ENCODE results near the gene SLC30A10.
"Not testable (repeated sequence)": the region's sequence is repeated elsewhere in the genome, so short reads cannot be mapped to it uniquely, and the experiment has no call there.

The SLC30A10 gene

GRCh38 chr1:219945795-219946194, 17.4 kb upstream of the SLC30A10 start:
- H3K27me3 Mint-ChIP-seq (ENCODE audit: low read depth): peaks cover 10% of the 10 kb centered on the region
- no peaks in the 10 kb centered on the region for H3K9me3 Mint-ChIP-seq
- no peak overlapping the region for H3K27ac Mint-ChIP-seq
- no peaks in the 10 kb centered on the region for H3K36me3 Mint-ChIP-seq (ENCODE audit: low read depth)
- H3K4me3 Mint-ChIP-seq: no peak overlapping the region
- H3K4me1 Mint-ChIP-seq (ENCODE audit: low read depth): no peaks in the 10 kb centered on the region

- Mint-ChIP-seq H3K27me3 (ENCODE audit: low read depth) (peaks cover 5% of the 10 kb centered on the region), H3K4me3 (no peak overlapping the region), H3K4me1 (ENCODE audit: low read depth) (no peaks in the 10 kb centered on the region), H3K9me3 (no peaks in the 10 kb centered on the region), H3K36me3 (ENCODE audit: low read depth) (no peaks in the 10 kb centered on the region), H3K27ac (no peak overlapping the region)
Observed at GRCh38 chr1:219941179-219942118, 13.1 kb upstream of the SLC30A10 start.

- H3K36me3 Mint-ChIP-seq (ENCODE audit: low read depth): no peaks in the 10 kb centered on the region
- H3K27me3 Mint-ChIP-seq (ENCODE audit: low read depth): peaks cover 5% of the 10 kb centered on the region
- H3K27ac Mint-ChIP-seq: no peak overlapping the region
- H3K4me3 Mint-ChIP-seq: no peak overlapping the region
- H3K9me3 Mint-ChIP-seq: no peaks in the 10 kb centered on the region
- no peaks in the 10 kb centered on the region for H3K4me1 Mint-ChIP-seq (ENCODE audit: low read depth)
Observed at GRCh38 chr1:219940707-219941106, 12.3 kb upstream of the SLC30A10 start.

DNA sequence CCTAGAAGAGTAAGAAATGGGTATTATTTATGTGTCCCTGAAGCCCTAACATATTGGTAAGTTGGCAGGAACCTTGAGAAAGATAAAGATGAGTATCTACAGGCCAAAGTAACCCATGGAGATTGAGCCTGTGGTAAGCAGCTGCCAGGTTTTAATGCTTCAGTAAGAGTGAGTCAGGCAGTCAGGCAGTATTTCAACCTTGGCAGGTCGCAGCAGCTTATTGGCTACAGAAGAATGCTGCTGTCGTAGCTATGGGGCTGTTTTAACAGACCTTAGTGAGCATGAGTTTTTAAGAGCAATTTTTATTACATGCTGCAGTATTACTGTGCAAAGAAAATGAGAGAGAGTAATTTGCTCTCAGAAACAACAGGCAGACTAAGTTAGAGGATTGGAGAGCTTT, 10.3 kb upstream of the SLC30A10 start:
- Mint-ChIP-seq H3K9me3 (no peaks in the 10 kb centered on the region), H3K27me3 (ENCODE audit: low read depth) (no peaks in the 10 kb centered on the region), H3K4me1 (ENCODE audit: low read depth) (no peaks in the 10 kb centered on the region), H3K36me3 (ENCODE audit: low read depth) (no peaks in the 10 kb centered on the region), H3K27ac (no peak overlapping the region), H3K4me3 (no peak overlapping the region)

DNA sequence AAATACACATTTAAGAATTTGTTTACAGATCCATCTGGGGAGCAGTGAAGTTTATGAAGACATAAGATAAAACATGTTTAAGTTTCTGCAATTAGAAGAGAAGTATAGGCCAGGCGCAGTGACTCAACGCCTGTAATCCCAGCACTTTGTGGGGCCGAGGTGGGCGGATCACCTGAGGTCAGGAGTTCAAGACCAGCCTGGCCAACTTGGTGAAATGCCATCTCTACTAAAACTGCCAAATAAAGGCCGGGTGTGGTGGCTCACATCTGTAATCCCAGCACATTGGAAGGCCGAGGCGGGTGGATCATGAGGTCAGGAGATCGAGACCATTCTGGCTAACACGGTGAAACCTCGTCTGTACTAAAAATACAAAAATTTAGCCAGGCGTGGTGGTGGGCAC, 5.4 kb upstream of the SLC30A10 start:
- H3K4me3 Mint-ChIP-seq; H3K36me3 Mint-ChIP-seq (ENCODE audit: low read depth); H3K27ac Mint-ChIP-seq; H3K4me1 Mint-ChIP-seq (ENCODE audit: low read depth); H3K9me3 Mint-ChIP-seq: not testable (repeated sequence)
- peaks cover 21% of the 10 kb centered on the region for H3K27me3 Mint-ChIP-seq (ENCODE audit: low read depth)

DNA sequence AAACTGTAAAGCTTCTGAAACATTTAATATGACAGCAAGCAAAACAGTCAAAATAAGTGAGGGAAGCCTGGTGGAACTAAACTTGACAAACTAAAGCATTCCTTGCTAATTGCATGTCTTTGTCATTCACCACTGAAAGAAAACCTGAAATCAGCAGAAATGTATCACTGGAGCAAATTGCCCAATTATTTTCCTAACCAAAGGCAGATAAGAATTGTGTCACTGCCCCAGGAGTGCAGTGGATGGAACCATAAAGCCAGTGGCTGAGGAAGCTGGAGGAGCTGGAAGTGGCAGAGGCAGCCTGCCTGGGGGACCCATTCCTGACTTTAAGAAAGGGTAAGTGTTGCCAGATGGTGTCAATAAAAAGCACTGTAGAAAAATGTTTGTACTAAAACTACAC, 2.7 kb upstream of the SLC30A10 start:
- Mint-ChIP-seq H3K4me1 (ENCODE audit: low read depth) (no peaks in the 10 kb centered on the region), H3K27ac (no peak overlapping the region), H3K4me3 (no peak overlapping the region), H3K36me3 (ENCODE audit: low read depth) (no peaks in the 10 kb centered on the region), H3K27me3 (ENCODE audit: low read depth) (peaks cover 43% of the 10 kb centered on the region), H3K9me3 (no peaks in the 10 kb centered on the region)

DNA sequence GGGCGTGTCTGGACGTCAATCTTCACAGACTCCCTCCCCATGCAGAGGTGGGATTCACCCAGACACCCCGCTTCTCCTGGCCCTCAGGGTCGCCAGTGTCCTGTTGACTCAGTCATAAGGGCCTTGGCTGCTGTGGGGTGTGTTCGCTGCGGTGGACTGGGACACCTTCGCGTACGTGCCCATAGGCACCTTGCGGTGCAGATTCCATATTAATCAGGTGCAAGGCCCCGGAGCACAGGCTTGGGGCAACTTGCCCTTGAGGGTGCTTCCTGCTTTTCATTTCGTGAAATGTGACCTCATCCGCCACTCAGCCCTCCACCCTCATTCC, 398 bp upstream of the SLC30A10 start:
- Mint-ChIP-seq H3K36me3 (ENCODE audit: low read depth) (no peaks in the 10 kb centered on the region), H3K27ac (no peak overlapping the region), H3K4me1 (ENCODE audit: low read depth) (no peaks in the 10 kb centered on the region), H3K4me3 (no peak overlapping the region), H3K27me3 (ENCODE audit: low read depth) (peaks cover 45% of the 10 kb centered on the region), H3K9me3 (no peaks in the 10 kb centered on the region)

- H3K4me3 Mint-ChIP-seq: peak overlapping the region; percentile 66
- no peaks in the 10 kb centered on the region for H3K9me3 Mint-ChIP-seq
- H3K27ac Mint-ChIP-seq: no peak overlapping the region
- no peaks in the 10 kb centered on the region for H3K4me1 Mint-ChIP-seq (ENCODE audit: low read depth)
- no peaks in the 10 kb centered on the region for H3K36me3 Mint-ChIP-seq (ENCODE audit: low read depth)
- H3K27me3 Mint-ChIP-seq (ENCODE audit: low read depth): peaks cover 45% of the 10 kb centered on the region
Observed at GRCh38 chr1:219927298-219927955, 930 bp downstream of the SLC30A10 start.

GRCh38 chr1:219926363-219926998, 1.9 kb downstream of the SLC30A10 start:
- no peak overlapping the region for H3K27ac Mint-ChIP-seq
- no peak overlapping the region for H3K4me3 Mint-ChIP-seq
- no peaks in the 10 kb centered on the region for H3K9me3 Mint-ChIP-seq
- H3K4me1 Mint-ChIP-seq (ENCODE audit: low read depth): no peaks in the 10 kb centered on the region
- no peaks in the 10 kb centered on the region for H3K36me3 Mint-ChIP-seq (ENCODE audit: low read depth)
- H3K27me3 Mint-ChIP-seq (ENCODE audit: low read depth): peaks cover 45% of the 10 kb centered on the region

DNA sequence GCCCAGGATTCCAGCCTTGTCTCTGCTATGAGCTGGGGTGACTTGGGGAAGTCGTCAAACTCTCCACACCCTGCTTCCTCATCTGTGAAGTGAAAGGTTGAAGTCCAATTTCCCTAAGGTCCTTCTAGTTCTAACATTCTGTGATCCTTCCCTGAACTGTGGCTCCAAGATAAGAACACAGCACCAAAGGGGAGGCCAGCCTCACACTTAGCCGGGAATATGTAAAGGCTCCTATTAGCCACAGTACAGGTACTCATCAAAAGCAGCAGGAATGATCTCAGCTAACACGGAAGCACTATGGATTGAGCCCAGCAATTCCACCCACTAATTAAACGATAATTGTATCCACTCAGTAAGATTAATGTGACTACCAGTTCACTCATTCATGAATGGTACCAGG, 4.0 kb downstream of the SLC30A10 start:
- Mint-ChIP-seq H3K27ac (no peak overlapping the region), H3K4me3 (no peak overlapping the region), H3K4me1 (ENCODE audit: low read depth) (no peaks in the 10 kb centered on the region), H3K27me3 (ENCODE audit: low read depth) (peaks cover 30% of the 10 kb centered on the region), H3K9me3 (no peaks in the 10 kb centered on the region), H3K36me3 (ENCODE audit: low read depth) (no peaks in the 10 kb centered on the region)

DNA sequence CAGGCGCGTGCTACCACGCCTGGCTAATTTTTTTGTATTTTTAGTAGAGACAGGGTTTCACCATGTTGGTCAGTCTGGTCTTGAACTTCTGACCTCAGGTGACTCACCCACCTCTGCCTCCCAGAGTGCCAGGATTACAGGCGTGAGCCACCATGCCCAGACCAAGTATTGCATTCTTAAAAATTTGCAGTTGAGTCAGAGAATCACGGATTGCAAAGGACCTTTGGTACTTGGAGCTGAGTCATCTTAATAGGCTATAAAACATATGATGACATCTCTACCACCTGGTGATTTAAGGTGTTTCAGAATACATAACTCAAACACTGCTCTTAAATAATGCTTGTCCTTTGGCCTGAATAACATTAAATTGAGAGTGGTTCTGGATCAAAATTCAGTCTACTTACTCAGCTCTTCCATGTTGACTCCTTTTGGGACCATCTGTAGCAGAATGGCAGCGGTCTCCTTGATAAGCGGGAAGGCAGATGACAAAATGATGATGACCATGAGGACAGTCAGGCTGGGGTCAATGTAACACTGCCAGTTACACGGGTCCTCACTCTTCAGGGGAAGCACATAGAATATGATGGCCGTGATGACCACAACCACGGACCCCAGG, 10.4 kb downstream of the SLC30A10 start:
- Mint-ChIP-seq H3K4me1 (ENCODE audit: low read depth) (no peaks in the 10 kb centered on the region), H3K36me3 (ENCODE audit: low read depth) (no peaks in the 10 kb centered on the region), H3K27ac (no peak overlapping the region), H3K4me3 (no peak overlapping the region), H3K27me3 (ENCODE audit: low read depth) (no peaks in the 10 kb centered on the region), H3K9me3 (no peaks in the 10 kb centered on the region)

DNA sequence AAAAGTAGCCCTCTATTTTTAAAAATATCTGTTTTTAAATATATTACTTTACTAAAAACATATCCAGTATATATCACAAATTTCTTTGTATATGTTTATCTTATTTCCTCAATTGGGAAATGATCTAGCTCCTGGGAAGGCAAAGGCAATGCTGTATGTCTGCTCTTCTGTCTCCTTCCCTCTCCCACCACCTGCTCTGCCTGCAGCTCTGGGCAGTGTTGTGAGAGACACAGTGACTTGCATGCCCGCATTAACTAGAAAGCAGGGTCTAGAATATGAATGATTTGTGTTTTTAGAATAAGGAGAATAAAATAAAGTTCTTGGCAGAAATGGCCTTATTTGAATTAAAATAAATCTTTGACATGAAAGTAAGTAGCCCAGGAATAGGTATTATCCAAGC, 11.1 kb downstream of the SLC30A10 start:
- no peaks in the 10 kb centered on the region for H3K4me1 Mint-ChIP-seq (ENCODE audit: low read depth)
- H3K9me3 Mint-ChIP-seq: no peaks in the 10 kb centered on the region
- H3K36me3 Mint-ChIP-seq (ENCODE audit: low read depth): no peaks in the 10 kb centered on the region
- H3K27me3 Mint-ChIP-seq (ENCODE audit: low read depth): no peaks in the 10 kb centered on the region
- H3K4me3 Mint-ChIP-seq: no peak overlapping the region
- no peak overlapping the region for H3K27ac Mint-ChIP-seq

DNA sequence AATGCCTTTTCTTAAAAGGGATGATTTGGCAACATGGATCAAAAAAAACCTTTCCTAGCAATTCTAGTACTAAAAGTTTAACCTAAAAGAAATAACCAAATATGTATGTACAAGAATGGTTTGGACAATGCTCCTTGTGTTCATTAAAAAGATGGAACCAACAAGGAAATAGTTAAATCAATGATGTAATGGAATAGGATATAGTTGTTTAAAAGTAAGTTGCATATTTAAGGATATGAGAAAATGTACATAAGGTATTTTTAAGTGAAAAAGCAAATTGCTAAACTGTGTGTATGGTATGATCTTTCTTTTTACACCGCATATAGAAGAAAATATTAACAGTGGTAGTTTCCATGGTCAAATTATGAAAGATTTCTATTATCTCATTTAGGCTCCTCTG, 12.1 kb downstream of the SLC30A10 start:
- H3K27ac Mint-ChIP-seq: no peak overlapping the region
- no peaks in the 10 kb centered on the region for H3K36me3 Mint-ChIP-seq (ENCODE audit: low read depth)
- no peaks in the 10 kb centered on the region for H3K9me3 Mint-ChIP-seq
- H3K4me1 Mint-ChIP-seq (ENCODE audit: low read depth): no peaks in the 10 kb centered on the region
- no peak overlapping the region for H3K4me3 Mint-ChIP-seq
- H3K27me3 Mint-ChIP-seq (ENCODE audit: low read depth): no peaks in the 10 kb centered on the region

- Mint-ChIP-seq H3K27ac (no peak overlapping the region), H3K4me3 (no peak overlapping the region), H3K9me3 (no peaks in the 10 kb centered on the region), H3K4me1 (ENCODE audit: low read depth) (no peaks in the 10 kb centered on the region), H3K36me3 (ENCODE audit: low read depth) (no peaks in the 10 kb centered on the region), H3K27me3 (ENCODE audit: low read depth) (no peaks in the 10 kb centered on the region)
Observed at GRCh38 chr1:219913005-219913770, 15.2 kb downstream of the SLC30A10 start.

Measured in T-helper 1 cell treated with Interleukin-12 subunit alpha and Interleukin-12 subunit beta and Interleukin-4 antibody, amounts not matched to agents 30 μg/mL and 1 μg/mL, for 36 hours (primary cell).